A549 (cell line): ENCODE results near the gene SNX17. TPM values are rescaled to one million over a fixed set of nuclear protein-coding genes. Genes with fewer than 3 reads are reported as not detected.

Experiments
- ATAC-seq, 2 experiments: fragments of 200-7000 bp in 1 of 2; fragments of >200 bp in 1 of 2; cut with Nextera tagmentation in 1 of 2; cut with Tn5 transposase in 1 of 2; 3 replicates each; pipeline versions ENCODE4 v1.8.0 to v1.9.1; 2018 to 2020; ENCODE audit warnings: mild to moderate bottlenecking in 1 of 2, moderate library complexity in 1 of 2
- CTCF ChIA-PET: fragments of 300-600 bp; sonication (Branson Sonifier 250); formaldehyde crosslinking; extraction: SDS; loops from one replicate; lab custom pipeline; 2021; ENCODE audit warnings: antibody characterized with exemption, inconsistent platforms; lab: Yijun Ruan, JAX
- POLR2A ChIA-PET: fragments of 350-600 bp; formaldehyde crosslinking; extraction: SDS; loops from one replicate; lab custom pipeline; 2021; ENCODE audit warnings: antibody characterized with exemption, inconsistent platforms; lab: Yijun Ruan, JAX
- DNase-seq, 2 experiments: peaks; one replicate each; pipeline versions ENCODE4 v3.0.0 to v3.0.0-alpha.2; 2011 to 2016; ENCODE audit warnings: low read depth in 1 of 2, low spot score in 1 of 2
- FAIRE-seq: peaks from 2 replicates; lab custom pipeline; 2011; peaks lifted over from hg19 to GRCh38; lab: Jason Lieb, UNC
- H3K27ac ChIP-seq, 2 experiments: fragments of >200 bp; sonication (Bioruptor Twin); formaldehyde crosslinking; 3 replicates each; pipeline ENCODE4 v1.5.1; 2016 to 2017
- H3K4me1 ChIP-seq: fragments of >200 bp; sonication (Bioruptor Twin); formaldehyde crosslinking; 3 replicates; pipeline ENCODE4 v1.6.1; 2016
- H3K4me2 ChIP-seq: fragments of >200 bp; sonication (Bioruptor Twin); formaldehyde crosslinking; 3 replicates; pipeline ENCODE4 v1.6.1; 2016
- H3K4me3 ChIP-seq: fragments of >200 bp; sonication (Bioruptor Twin); formaldehyde crosslinking; 3 replicates; pipeline ENCODE4 v1.5.1; 2016
- H3K9me3 ChIP-seq: fragments of >200 bp; sonication (Bioruptor Twin); formaldehyde crosslinking; 3 replicates; pipeline ENCODE4 v1.6.1; 2016
- ATOH8 ChIP-seq: fragments of 250-450 bp; sonication (Bioruptor Pico); IDR thresholded peaks from 2 replicates; pipeline ENCODE4 v1.5.0; 2020; ENCODE audit warnings: low read depth, mild to moderate bottlenecking, moderate library complexity
- CBX2 ChIP-seq: fragments of 200-600 bp; sonication (generic); IDR thresholded peaks from 2 replicates; pipeline ENCODE4 v1.6.1; 2016; ENCODE audit warnings: low read depth, mild to moderate bottlenecking, borderline replicate concordance
- CBX8 ChIP-seq: fragments of 200-600 bp; sonication (generic); IDR thresholded peaks from 2 replicates; pipeline ENCODE4 v1.6.1; 2016
- CEBPB ChIP-seq, 2 experiments: fragments of >200 bp in 1 of 2; sonication (Bioruptor Twin) in 1 of 2; formaldehyde crosslinking in 1 of 2; IDR thresholded peaks; 2 replicates each; pipeline ENCODE4 v1.6.1; 2012 to 2016
- CHD4 ChIP-seq: fragments of 200-600 bp; sonication (generic); IDR thresholded peaks from 2 replicates; pipeline ENCODE4 v1.6.1; 2016; ENCODE audit warnings: antibody characterized with exemption, mild to moderate bottlenecking, borderline replicate concordance
- EHF ChIP-seq: fragments of 250-450 bp; sonication (Bioruptor Pico); IDR thresholded peaks from 2 replicates; pipeline ENCODE4 v1.5.0; 2020; ENCODE audit warnings: mild to moderate bottlenecking
- EHMT2 ChIP-seq: fragments of 200-600 bp; sonication (generic); IDR thresholded peaks from 2 replicates; pipeline ENCODE4 v1.6.1; 2016; ENCODE audit warnings: antibody characterized with exemption, low read depth, mild to moderate bottlenecking, moderate library complexity
- ELK1 ChIP-seq: fragments of 150-350 bp; IDR thresholded peaks from 2 replicates; pipeline ENCODE4 v1.6.1; 2014; ENCODE audit warnings: low read depth, mild to moderate bottlenecking, low read length
- ESRRA ChIP-seq: fragments of 150-350 bp; IDR thresholded peaks from 2 replicates; pipeline ENCODE4 v1.6.1; 2014; ENCODE audit warnings: mild to moderate bottlenecking, low read length, borderline replicate concordance
- HEYL ChIP-seq: fragments of 250-450 bp; sonication (Bioruptor Pico); IDR thresholded peaks from 2 replicates; pipeline ENCODE4 v1.8.0; 2021; ENCODE audit warnings: mild to moderate bottlenecking, moderate library complexity
- HOXB13 ChIP-seq: fragments of 250-450 bp; sonication (Bioruptor Pico); IDR thresholded peaks from 2 replicates; pipeline ENCODE4 v1.5.0; 2020; ENCODE audit warnings: low read depth, mild to moderate bottlenecking, moderate library complexity
- HOXB5 ChIP-seq: fragments of 250-450 bp; sonication (Bioruptor Pico); IDR thresholded peaks from 2 replicates; pipeline ENCODE4 v1.5.0; 2020; ENCODE audit warnings: mild to moderate bottlenecking, moderate library complexity
- KDM1A ChIP-seq: fragments of 200-600 bp; sonication (generic); IDR thresholded peaks from 2 replicates; pipeline ENCODE4 v1.6.1; 2016; ENCODE audit warnings: low read depth, mild to moderate bottlenecking
- KDM5A ChIP-seq: fragments of 200-600 bp; sonication (generic); IDR thresholded peaks from 2 replicates; pipeline ENCODE4 v1.6.1; 2016; ENCODE audit warnings: antibody characterized with exemption, mild to moderate bottlenecking
- MAFK ChIP-seq: fragments of 450-650 bp; IDR thresholded peaks from 2 replicates; pipeline ENCODE4 v1.6.1; 2014; ENCODE audit not compliant: partially characterized antibody
- MYC ChIP-seq: IDR thresholded peaks from 2 replicates; pipeline ENCODE4 v1.6.1; 2012; ENCODE audit warnings: mild to moderate bottlenecking, inconsistent platforms, low read length, improper control_type of control experiment, borderline replicate concordance
- NFE2L2 ChIP-seq: fragments of 150-350 bp; conservative IDR thresholded peaks from 2 replicates; pipeline ENCODE4 v1.6.1; 2014; ENCODE audit warnings: low read length
- NR3C1 ChIP-seq: fragments of >200 bp; sonication (Bioruptor Twin); formaldehyde crosslinking; IDR thresholded peaks from 3 replicates; pipeline ENCODE4 v1.6.1; 2017
- RARB ChIP-seq: fragments of 250-450 bp; sonication (Bioruptor Pico); IDR thresholded peaks from 2 replicates; pipeline ENCODE4 v1.8.0; 2021; ENCODE audit warnings: mild to moderate bottlenecking, moderate library complexity
- RFX5 ChIP-seq: fragments of 450-650 bp; IDR thresholded peaks from 2 replicates; pipeline ENCODE4 v1.7.1; 2014; ENCODE audit warnings: antibody characterized with exemption, mild to moderate bottlenecking, moderate library complexity
- SMC3 ChIP-seq: fragments of >200 bp; sonication (Bioruptor Twin); formaldehyde crosslinking; IDR thresholded peaks from 3 replicates; pipeline ENCODE4 v1.6.1; 2018; ENCODE audit warnings: inconsistent platforms
- SREBF2 ChIP-seq: fragments of 450-650 bp; IDR thresholded peaks from 2 replicates; pipeline ENCODE4 v1.6.1; 2014; ENCODE audit warnings: mild to moderate bottlenecking, moderate library complexity
- ZFP36 ChIP-seq: fragments of 450-650 bp; IDR thresholded peaks from 2 replicates; pipeline ENCODE4 v1.6.1; 2014; ENCODE audit warnings: borderline replicate concordance; ENCODE audit not compliant: partially characterized antibody
- WGBS: methylation state at CpG from one replicate; pipeline ENCODE4 v1.1.6; 2017; ENCODE audit errors: missing lambda C conversion rate; 5-methylcytosine and 5-hydroxymethylcytosine counted together
- polyA plus RNA-seq, 4 experiments: library from polyadenylated mRNA; depleted of rRNA in 3 of 4; stranded (reverse); fragments of >200 nt; fragmentation: RNase III in 1 of 4; extraction: RNeasy Plus Mini Kit Qiagen cat#74134 plus additional on column Dnase treatment in 1 of 4; gene quantifications; 2 replicates in 3 of 4; 3 replicates in 1 of 4; pipeline ENCODE4 v1.2.3, GENCODE V29; 2011 to 2017
- TF ChIP-seq, protein P1 (sequence below): fragments of 250-450 bp; sonication (Bioruptor Pico); IDR thresholded peaks from 2 replicates; pipeline ENCODE4 v1.5.0; 2021; ENCODE audit warnings: mild to moderate bottlenecking, moderate library complexity, borderline replicate concordance
- TF ChIP-seq, protein P2 (sequence below): fragments of 450-650 bp; IDR thresholded peaks from 2 replicates; pipeline ENCODE4 v1.6.1; 2014; ENCODE audit warnings: antibody characterized with exemption
- TF ChIP-seq, protein P3 (sequence below): fragments of 200-600 bp; sonication (generic); IDR thresholded peaks from 2 replicates; pipeline ENCODE4 v1.6.1; 2016; ENCODE audit warnings: antibody characterized with exemption, mild to moderate bottlenecking, moderate library complexity
- TF ChIP-seq, protein P4 (sequence below): IDR thresholded peaks from 2 replicates; pipeline ENCODE4 v1.6.1; 2012
- TF ChIP-seq, protein P5 (sequence below): fragments of >200 bp; sonication (Bioruptor Twin); formaldehyde crosslinking; IDR thresholded peaks from 2 replicates; pipeline ENCODE4 v1.6.1; 2016
- TF ChIP-seq, protein P6 (sequence below): IDR thresholded peaks from 2 replicates; pipeline ENCODE4 v1.6.1; 2012

The SNX17 gene
- polyA plus RNA-seq, 2 of the 4 experiments (the other 2 are of a cell fraction) = 141 to 154 TPM

DNA sequence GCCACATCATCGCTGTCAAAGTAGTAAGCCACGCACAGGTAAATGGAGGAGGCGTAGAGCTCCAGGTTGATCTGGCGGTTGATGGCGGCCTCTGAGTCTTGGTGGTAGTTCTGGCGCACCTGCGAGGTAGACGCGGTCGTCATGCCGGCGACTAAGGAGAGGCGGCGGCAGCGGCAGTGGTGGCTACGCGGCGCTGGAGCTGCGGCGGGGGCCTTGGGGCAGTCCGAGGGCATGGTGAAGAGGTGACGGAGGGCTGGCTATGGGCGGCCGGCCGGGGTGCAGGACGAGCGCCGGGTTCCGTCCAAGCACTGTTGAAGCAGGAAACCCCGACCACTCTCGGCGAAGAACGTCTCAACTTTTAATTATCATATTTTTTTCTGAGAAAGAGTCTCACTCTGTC is 22.8 kb downstream of the SNX17 start:
- Histone ChIP-seq H3K4me2 (no peak overlapping the region), H3K27ac (no peak overlapping the region), H3K4me1 (no peaks in the 10 kb centered on the region), H3K9me3 (no peaks in the 10 kb centered on the region), H3K4me3 (no peak overlapping the region)
- POLR2A ChIA-PET = no interaction called here
- CTCF ChIA-PET = interaction anchor here (1.6 kb wide), 1 partner anchor 16 kb away, joined by 5 read pairs; the partner anchor contains the start of gene PPM1G
- FAIRE-seq = no peak
- TF ChIP-seq, protein P1, sequence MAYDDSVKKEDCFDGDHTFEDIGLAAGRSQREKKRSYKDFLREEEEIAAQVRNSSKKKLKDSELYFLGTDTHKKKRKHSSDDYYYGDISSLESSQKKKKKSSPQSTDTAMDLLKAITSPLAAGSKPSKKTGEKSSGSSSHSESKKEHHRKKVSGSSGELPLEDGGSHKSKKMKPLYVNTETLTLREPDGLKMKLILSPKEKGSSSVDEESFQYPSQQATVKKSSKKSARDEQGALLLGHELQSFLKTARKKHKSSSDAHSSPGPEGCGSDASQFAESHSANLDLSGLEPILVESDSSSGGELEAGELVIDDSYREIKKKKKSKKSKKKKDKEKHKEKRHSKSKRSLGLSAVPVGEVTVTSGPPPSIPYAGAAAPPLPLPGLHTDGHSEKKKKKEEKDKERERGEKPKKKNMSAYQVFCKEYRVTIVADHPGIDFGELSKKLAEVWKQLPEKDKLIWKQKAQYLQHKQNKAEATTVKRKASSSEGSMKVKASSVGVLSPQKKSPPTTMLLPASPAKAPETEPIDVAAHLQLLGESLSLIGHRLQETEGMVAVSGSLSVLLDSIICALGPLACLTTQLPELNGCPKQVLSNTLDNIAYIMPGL (CRISPR knock-in tag) = no peak
- TF ChIP-seq EHMT2 (no peak), ATOH8 (CRISPR knock-in tag) (no peak), ELK1 (no peak), CEBPB (IDR thresholded peaks at IDR 0.05) (no peak), NR3C1 (no peak), RARB (no peak), CBX8 (no peak), HOXB5 (CRISPR knock-in tag) (no peak), HEYL (no peak), RFX5 (no peak), MYC (no peak), MAFK (no peak)
- TF ChIP-seq, protein P2, sequence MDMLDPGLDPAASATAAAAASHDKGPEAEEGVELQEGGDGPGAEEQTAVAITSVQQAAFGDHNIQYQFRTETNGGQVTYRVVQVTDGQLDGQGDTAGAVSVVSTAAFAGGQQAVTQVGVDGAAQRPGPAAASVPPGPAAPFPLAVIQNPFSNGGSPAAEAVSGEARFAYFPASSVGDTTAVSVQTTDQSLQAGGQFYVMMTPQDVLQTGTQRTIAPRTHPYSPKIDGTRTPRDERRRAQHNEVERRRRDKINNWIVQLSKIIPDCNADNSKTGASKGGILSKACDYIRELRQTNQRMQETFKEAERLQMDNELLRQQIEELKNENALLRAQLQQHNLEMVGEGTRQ = no peak
- TF ChIP-seq, protein P3, sequence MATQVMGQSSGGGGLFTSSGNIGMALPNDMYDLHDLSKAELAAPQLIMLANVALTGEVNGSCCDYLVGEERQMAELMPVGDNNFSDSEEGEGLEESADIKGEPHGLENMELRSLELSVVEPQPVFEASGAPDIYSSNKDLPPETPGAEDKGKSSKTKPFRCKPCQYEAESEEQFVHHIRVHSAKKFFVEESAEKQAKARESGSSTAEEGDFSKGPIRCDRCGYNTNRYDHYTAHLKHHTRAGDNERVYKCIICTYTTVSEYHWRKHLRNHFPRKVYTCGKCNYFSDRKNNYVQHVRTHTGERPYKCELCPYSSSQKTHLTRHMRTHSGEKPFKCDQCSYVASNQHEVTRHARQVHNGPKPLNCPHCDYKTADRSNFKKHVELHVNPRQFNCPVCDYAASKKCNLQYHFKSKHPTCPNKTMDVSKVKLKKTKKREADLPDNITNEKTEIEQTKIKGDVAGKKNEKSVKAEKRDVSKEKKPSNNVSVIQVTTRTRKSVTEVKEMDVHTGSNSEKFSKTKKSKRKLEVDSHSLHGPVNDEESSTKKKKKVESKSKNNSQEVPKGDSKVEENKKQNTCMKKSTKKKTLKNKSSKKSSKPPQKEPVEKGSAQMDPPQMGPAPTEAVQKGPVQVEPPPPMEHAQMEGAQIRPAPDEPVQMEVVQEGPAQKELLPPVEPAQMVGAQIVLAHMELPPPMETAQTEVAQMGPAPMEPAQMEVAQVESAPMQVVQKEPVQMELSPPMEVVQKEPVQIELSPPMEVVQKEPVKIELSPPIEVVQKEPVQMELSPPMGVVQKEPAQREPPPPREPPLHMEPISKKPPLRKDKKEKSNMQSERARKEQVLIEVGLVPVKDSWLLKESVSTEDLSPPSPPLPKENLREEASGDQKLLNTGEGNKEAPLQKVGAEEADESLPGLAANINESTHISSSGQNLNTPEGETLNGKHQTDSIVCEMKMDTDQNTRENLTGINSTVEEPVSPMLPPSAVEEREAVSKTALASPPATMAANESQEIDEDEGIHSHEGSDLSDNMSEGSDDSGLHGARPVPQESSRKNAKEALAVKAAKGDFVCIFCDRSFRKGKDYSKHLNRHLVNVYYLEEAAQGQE = no peak
- 97% methylated on average over 33 of the region's 33 CpGs for WGBS
- ATAC-seq = no peak
- no peak for DNase-seq

- DNase-seq = no peak
- ChIA-PET POLR2A (interaction anchor here (1.1 kb wide), 1 partner anchor 29 kb away, joined by 3 read pairs; the partner anchor contains the start of gene NRBP1), CTCF (interaction anchor here (2.3 kb wide), 1 partner anchor 9 kb away, joined by 15 read pairs; the partner anchor contains the start of gene PPM1G)
- H3K4me3 ChIP-seq = no peak overlapping the region
- no peaks in the 10 kb centered on the region for H3K9me3 ChIP-seq
- no peak for ATAC-seq
- FAIRE-seq = no peak
- no peak overlapping the region for H3K27ac ChIP-seq
- 93% methylated on average over 5 of the region's 5 CpGs for WGBS
- H3K4me2 ChIP-seq = no peak overlapping the region
- 0 out of 3 replicates have a peak, but pooled peaks cover 3% of the 10 kb centered on the region for H3K4me1 ChIP-seq
- TF ChIP-seq CBX8 = no peak
- no peak for TF ChIP-seq SMC3
- TF ChIP-seq, protein P4, sequence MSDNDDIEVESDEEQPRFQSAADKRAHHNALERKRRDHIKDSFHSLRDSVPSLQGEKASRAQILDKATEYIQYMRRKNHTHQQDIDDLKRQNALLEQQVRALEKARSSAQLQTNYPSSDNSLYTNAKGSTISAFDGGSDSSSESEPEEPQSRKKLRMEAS = no peak
- TF ChIP-seq ZFP36 = no peak
- no peak for TF ChIP-seq CBX2
- no peak for TF ChIP-seq ESRRA
- no peak for TF ChIP-seq SREBF2
- TF ChIP-seq CHD4 = no peak
- TF ChIP-seq, protein P5, sequence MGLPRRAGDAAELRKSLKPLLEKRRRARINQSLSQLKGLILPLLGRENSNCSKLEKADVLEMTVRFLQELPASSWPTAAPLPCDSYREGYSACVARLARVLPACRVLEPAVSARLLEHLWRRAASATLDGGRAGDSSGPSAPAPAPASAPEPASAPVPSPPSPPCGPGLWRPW = no peak
- TF ChIP-seq HOXB5 (CRISPR knock-in tag) = no peak
- TF ChIP-seq HOXB13 (CRISPR knock-in tag) = no peak
- no peak for TF ChIP-seq KDM5A
- TF ChIP-seq, protein P6, sequence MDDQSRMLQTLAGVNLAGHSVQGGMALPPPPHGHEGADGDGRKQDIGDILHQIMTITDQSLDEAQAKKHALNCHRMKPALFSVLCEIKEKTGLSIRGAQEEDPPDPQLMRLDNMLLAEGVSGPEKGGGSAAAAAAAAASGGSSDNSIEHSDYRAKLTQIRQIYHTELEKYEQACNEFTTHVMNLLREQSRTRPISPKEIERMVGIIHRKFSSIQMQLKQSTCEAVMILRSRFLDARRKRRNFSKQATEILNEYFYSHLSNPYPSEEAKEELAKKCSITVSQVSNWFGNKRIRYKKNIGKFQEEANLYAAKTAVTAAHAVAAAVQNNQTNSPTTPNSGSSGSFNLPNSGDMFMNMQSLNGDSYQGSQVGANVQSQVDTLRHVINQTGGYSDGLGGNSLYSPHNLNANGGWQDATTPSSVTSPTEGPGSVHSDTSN = no peak
- no peak for TF ChIP-seq NFE2L2
- TF ChIP-seq HEYL = no peak
- no peak for TF ChIP-seq KDM1A
- TF ChIP-seq EHF (CRISPR knock-in tag) = no peak
These were observed 28.5 kb downstream of the SNX17 start for GRCh38 chr2:27398962-27399361.
